Measurements from ENCODE around the gene BICD1. TPM values are rescaled to one million over a fixed set of nuclear protein-coding genes. Genes with fewer than 3 reads are reported as not detected.

BICD1 gene
- total RNA-seq, 1 donor from 2014 or later, result 49.5 TPM

GRCh38 chr12:32100888-32101287 is 5.8 kb upstream of the BICD1 start:
- Mint-ChIP-seq H3K4me3 (peak overlapping the region; percentile 17), H3K36me3 (ENCODE audit: low read depth) (no peaks in the 10 kb centered on the region), H3K4me1 (peaks cover 17% of the 10 kb centered on the region), H3K27me3 (ENCODE audit: low read depth) (peaks cover 3% of the 10 kb centered on the region), H3K9me3 (no peaks in the 10 kb centered on the region), H3K27ac (ENCODE audit: unreplicated experiment) (no peak overlapping the region)
- DNase-seq (ENCODE audit: low read depth, low spot score), result no peak
- TF ChIP-seq, protein P1, sequence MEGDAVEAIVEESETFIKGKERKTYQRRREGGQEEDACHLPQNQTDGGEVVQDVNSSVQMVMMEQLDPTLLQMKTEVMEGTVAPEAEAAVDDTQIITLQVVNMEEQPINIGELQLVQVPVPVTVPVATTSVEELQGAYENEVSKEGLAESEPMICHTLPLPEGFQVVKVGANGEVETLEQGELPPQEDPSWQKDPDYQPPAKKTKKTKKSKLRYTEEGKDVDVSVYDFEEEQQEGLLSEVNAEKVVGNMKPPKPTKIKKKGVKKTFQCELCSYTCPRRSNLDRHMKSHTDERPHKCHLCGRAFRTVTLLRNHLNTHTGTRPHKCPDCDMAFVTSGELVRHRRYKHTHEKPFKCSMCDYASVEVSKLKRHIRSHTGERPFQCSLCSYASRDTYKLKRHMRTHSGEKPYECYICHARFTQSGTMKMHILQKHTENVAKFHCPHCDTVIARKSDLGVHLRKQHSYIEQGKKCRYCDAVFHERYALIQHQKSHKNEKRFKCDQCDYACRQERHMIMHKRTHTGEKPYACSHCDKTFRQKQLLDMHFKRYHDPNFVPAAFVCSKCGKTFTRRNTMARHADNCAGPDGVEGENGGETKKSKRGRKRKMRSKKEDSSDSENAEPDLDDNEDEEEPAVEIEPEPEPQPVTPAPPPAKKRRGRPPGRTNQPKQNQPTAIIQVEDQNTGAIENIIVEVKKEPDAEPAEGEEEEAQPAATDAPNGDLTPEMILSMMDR (conservative IDR thresholded peaks at IDR 0.05), result no peak

DNA sequence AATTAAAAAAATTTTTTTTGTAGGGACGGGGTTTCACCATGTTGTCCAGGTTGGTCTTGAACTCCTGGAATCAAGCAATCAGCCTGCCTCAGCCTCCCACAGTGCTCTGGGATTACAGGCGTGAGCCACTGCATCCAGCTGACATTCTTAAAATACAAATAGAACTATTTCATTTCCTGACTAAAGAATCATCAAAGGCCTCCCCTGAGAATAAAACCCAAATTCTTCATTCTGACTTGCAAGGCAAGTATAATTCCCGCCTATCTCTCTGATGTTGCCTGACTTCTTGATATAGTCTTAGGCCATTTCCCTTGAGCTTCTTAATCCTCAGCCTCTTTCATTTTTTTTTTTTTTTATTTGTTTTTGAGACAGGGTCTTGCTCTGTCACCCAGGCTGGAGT is 4.4 kb upstream of the BICD1 start:
- no peak overlapping the region for H3K4me3 Mint-ChIP-seq

GRCh38 chr12:32104572-32105355 is 1.9 kb upstream of the BICD1 start:
- Mint-ChIP-seq H3K27me3 (ENCODE audit: low read depth) (peaks cover 3% of the 10 kb centered on the region), H3K4me3 (peak overlapping the region; percentile 82), H3K4me1 (peaks cover 35% of the 10 kb centered on the region), H3K9me3 (no peaks in the 10 kb centered on the region), H3K36me3 (ENCODE audit: low read depth) (no peaks in the 10 kb centered on the region), H3K27ac (ENCODE audit: unreplicated experiment) (no peak overlapping the region)
- TF ChIP-seq, protein P1 (conservative IDR thresholded peaks at IDR 0.05), result no peak
- DNase-seq (ENCODE audit: low read depth, low spot score), result no peak

More for the DNA sequence above, 4.4 kb upstream of the BICD1 start:
- no peaks in the 10 kb centered on the region for H3K36me3 Mint-ChIP-seq (ENCODE audit: low read depth)
- peaks cover 23% of the 10 kb centered on the region for H3K4me1 Mint-ChIP-seq
- TF ChIP-seq, protein P1 (conservative IDR thresholded peaks at IDR 0.05), result no peak
- no peak for DNase-seq (ENCODE audit: low read depth, low spot score)
- H3K27ac Mint-ChIP-seq (ENCODE audit: unreplicated experiment), result no peak overlapping the region
- H3K27me3 Mint-ChIP-seq (ENCODE audit: low read depth), result peaks cover 3% of the 10 kb centered on the region
- no peaks in the 10 kb centered on the region for H3K9me3 Mint-ChIP-seq

DNA sequence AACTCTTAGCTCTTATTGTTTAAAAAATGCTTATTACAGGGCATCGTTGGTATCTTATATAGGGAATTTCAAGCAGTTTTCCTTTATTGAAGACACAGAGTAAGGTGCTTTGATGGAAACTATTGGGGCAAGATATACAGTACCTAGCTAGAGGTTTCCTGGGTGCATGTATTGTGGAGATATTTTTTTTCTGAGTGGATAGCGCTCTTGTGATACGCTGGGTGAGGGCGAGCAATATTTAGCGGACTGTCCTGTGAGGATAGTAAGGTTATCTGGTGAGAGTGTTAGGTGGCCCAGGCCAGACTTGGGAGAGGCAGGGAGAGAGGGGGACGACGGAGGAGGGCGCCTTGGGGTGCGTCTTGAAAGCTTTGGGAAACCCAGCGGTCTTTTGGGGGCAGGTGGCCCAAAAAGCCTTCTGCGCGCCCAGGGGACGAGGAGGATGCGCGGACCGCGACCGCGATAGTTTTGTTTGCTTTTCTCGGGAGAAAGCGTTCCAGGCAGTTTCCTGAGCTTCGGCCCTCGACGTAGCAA is 596 bp upstream of the BICD1 start:
- DNase-seq (ENCODE audit: low read depth, low spot score), result no peak
- H3K36me3 Mint-ChIP-seq (ENCODE audit: low read depth), result no peaks in the 10 kb centered on the region
- TF ChIP-seq, protein P1 (conservative IDR thresholded peaks at IDR 0.05), result no peak
- H3K4me1 Mint-ChIP-seq, result peaks cover 38% of the 10 kb centered on the region
- peaks cover under 1% of the 10 kb centered on the region for H3K27me3 Mint-ChIP-seq (ENCODE audit: low read depth)
- peak overlapping the region; percentile 92 for H3K27ac Mint-ChIP-seq (ENCODE audit: unreplicated experiment)
- H3K4me3 Mint-ChIP-seq, result peak overlapping the region; percentile 93
- no peaks in the 10 kb centered on the region for H3K9me3 Mint-ChIP-seq

DNA sequence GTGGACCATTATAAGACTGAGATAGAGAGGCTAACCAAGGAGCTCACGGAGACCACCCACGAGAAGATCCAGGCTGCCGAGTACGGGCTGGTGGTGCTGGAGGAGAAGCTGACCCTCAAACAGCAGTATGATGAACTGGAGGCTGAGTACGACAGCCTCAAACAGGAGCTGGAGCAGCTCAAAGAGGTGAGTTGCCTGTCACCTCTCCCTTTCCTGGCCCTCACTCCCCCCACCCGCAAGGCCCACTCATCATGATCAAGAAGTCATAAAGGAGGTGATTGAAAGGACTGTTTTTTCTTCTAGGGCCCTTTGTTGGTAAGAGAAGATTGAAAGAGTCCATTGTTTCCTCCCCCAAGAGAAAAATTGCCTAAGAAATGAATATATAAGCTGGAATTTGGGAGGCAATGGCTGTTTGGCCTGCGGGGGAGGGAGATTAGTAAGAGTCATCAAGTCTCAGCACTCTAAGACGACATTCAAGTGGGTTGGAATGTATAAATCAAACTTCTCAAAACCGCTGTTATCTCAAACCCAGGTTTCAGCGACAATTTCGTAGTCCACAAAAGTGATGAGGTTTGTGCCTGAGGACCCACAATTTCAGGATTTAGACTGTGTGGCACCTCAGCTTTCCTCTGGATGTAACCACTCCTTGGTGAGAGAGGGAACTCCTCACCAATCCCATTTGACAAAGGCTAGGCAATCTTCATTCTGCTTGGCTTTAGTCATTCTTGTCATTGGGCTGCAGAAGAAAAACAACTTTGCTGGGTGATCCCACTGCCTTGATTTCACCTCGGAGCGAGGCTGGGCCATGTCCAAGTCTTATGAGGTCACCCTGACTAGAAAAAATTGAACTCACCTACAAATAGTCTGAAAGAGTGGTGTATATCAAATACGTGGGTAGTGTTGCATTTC is 966 bp downstream of the BICD1 start:
- H3K27ac Mint-ChIP-seq (ENCODE audit: unreplicated experiment), result peak overlapping the region; percentile 98
- TF ChIP-seq, protein P1 (conservative IDR thresholded peaks at IDR 0.05), result no peak
- peak overlapping the region; percentile 98 for H3K4me3 Mint-ChIP-seq
- no peaks in the 10 kb centered on the region for H3K9me3 Mint-ChIP-seq
- H3K27me3 Mint-ChIP-seq (ENCODE audit: low read depth), result no peaks in the 10 kb centered on the region
- DNase-seq (ENCODE audit: low read depth, low spot score), result peak; percentile 12
- peaks cover 4% of the 10 kb centered on the region for H3K36me3 Mint-ChIP-seq (ENCODE audit: low read depth)
- peaks cover 42% of the 10 kb centered on the region for H3K4me1 Mint-ChIP-seq
